Nephron (organoid): ENCODE measurements around the gene CAMTA1.

ENCODE experiments used
- H3K27ac Mint-ChIP-seq, 3 experiments: 2 replicates each; pipeline ENCODE4 v1.8.0; 2020; ENCODE audit warnings: mixed read lengths in 3 of 3, mild to moderate bottlenecking in 2 of 3, moderate library complexity in 1 of 3
- H3K27me3 Mint-ChIP-seq: 2 replicates; pipeline ENCODE4 v1.8.0; 2021; ENCODE audit warnings: low read depth, mild to moderate bottlenecking, moderate library complexity, mixed read lengths
- H3K36me3 Mint-ChIP-seq: 2 replicates; pipeline ENCODE4 v1.8.0; 2020; ENCODE audit warnings: low read depth, mixed read lengths
- H3K4me1 Mint-ChIP-seq: 2 replicates; pipeline ENCODE4 v1.8.0; 2020; ENCODE audit warnings: mixed read lengths
- H3K4me3 Mint-ChIP-seq, 3 experiments: 2 replicates each; pipeline ENCODE4 v1.8.0; 2020; ENCODE audit warnings: mild to moderate bottlenecking in 3 of 3, mixed read lengths in 3 of 3, moderate library complexity in 2 of 3
- H3K9me3 Mint-ChIP-seq: 2 replicates; pipeline ENCODE4 v1.8.0; 2020; ENCODE audit warnings: mixed read lengths
- CTCF ChIP-seq, 3 experiments: fragments of 200-600 bp; sonication (generic); IDR thresholded peaks; one replicate each; pipeline ENCODE4 v1.5.0; 2021; ENCODE audit warnings: antibody characterized with exemption in 3 of 3; ENCODE audit not compliant: unreplicated experiment in 3 of 3

Gene CAMTA1

GRCh38 chr1:7535934-7536878 is 751.0 kb downstream of the CAMTA1 start:
- Mint-ChIP-seq H3K4me1 (peaks cover 58% of the 10 kb centered on the region), H3K9me3 (no peaks in the 10 kb centered on the region), H3K36me3 (no peaks in the 10 kb centered on the region), H3K27me3 (peaks cover 35% of the 10 kb centered on the region), H3K4me3 (peak overlapping the region in 2 of 3 experiments; percentile 20 to 23), H3K27ac (peak overlapping the region; percentile 51 to 83 (median 65))
- no peak for TF ChIP-seq CTCF (IDR thresholded peaks at IDR 0.05; ENCODE audit: unreplicated experiment in 3 of 3)

- peak overlapping the region in 1 of 3 experiments; percentile 65 for H3K27ac Mint-ChIP-seq
- H3K36me3 Mint-ChIP-seq: no peaks in the 10 kb centered on the region
- H3K9me3 Mint-ChIP-seq: no peaks in the 10 kb centered on the region
- H3K4me1 Mint-ChIP-seq: peaks cover 62% of the 10 kb centered on the region
- peaks cover 35% of the 10 kb centered on the region for H3K27me3 Mint-ChIP-seq
- no peak for TF ChIP-seq CTCF (IDR thresholded peaks at IDR 0.05; ENCODE audit: unreplicated experiment in 3 of 3)
- H3K4me3 Mint-ChIP-seq: peak overlapping the region in 1 of 3 experiments; percentile 20
These were observed 751.8 kb downstream of the CAMTA1 start for GRCh38 chr1:7536891-7537591.

- no peak overlapping the region for H3K27ac Mint-ChIP-seq
- TF ChIP-seq CTCF (IDR thresholded peaks at IDR 0.05; ENCODE audit: unreplicated experiment in 3 of 3): no peak
- peaks cover 29% of the 10 kb centered on the region for H3K27me3 Mint-ChIP-seq
- no peak overlapping the region for H3K4me3 Mint-ChIP-seq
- H3K36me3 Mint-ChIP-seq: no peaks in the 10 kb centered on the region
- no peaks in the 10 kb centered on the region for H3K9me3 Mint-ChIP-seq
- peaks cover 56% of the 10 kb centered on the region for H3K4me1 Mint-ChIP-seq
These were observed 752.8 kb downstream of the CAMTA1 start for GRCh38 chr1:7538033-7538432.

- TF ChIP-seq CTCF (IDR thresholded peaks at IDR 0.05; ENCODE audit: unreplicated experiment in 3 of 3): peak in 1 of 3 experiments; percentile 28
- H3K4me3 Mint-ChIP-seq: peak overlapping the region in 1 of 3 experiments; percentile 49
- no peaks in the 10 kb centered on the region for H3K9me3 Mint-ChIP-seq
- H3K27me3 Mint-ChIP-seq: peaks cover 30% of the 10 kb centered on the region
- no peaks in the 10 kb centered on the region for H3K36me3 Mint-ChIP-seq
- H3K4me1 Mint-ChIP-seq: peaks cover 52% of the 10 kb centered on the region
- peak overlapping the region in 2 of 3 experiments; percentile 39 to 59 for H3K27ac Mint-ChIP-seq
These were observed 753.9 kb downstream of the CAMTA1 start for GRCh38 chr1:7538849-7539768.

- peak overlapping the region in 1 of 3 experiments; percentile 36 for H3K27ac Mint-ChIP-seq
These were observed 754.5 kb downstream of the CAMTA1 start for GRCh38 chr1:7539769-7540175.

More at GRCh38 chr1:7539769-7540175, 754.5 kb downstream of the CAMTA1 start:
- TF ChIP-seq CTCF (IDR thresholded peaks at IDR 0.05; ENCODE audit: unreplicated experiment in 3 of 3): peak; percentile 27 to 45 (median 34)
- no peaks in the 10 kb centered on the region for H3K36me3 Mint-ChIP-seq
- peaks cover 51% of the 10 kb centered on the region for H3K4me1 Mint-ChIP-seq
- peaks cover 4% of the 10 kb centered on the region for H3K9me3 Mint-ChIP-seq
- peaks cover 26% of the 10 kb centered on the region for H3K27me3 Mint-ChIP-seq
- no peak overlapping the region for H3K4me3 Mint-ChIP-seq
